ENCODE measurements around the gene MORC1. TPM values are rescaled to one million over a fixed set of nuclear protein-coding genes. Genes with fewer than 3 reads are reported as not detected.

Gene MORC1
- total RNA-seq, 1 donor from 2014 or later: not detected

GRCh38 chr3:109023656-109024254, 94.2 kb downstream of the MORC1 start:
- DNase-seq (ENCODE audit: low read depth): no peak
- H3K4me3 ChIP-seq (ENCODE audit: low read depth, low read length): no peak overlapping the region
- peak; percentile 84 for TF ChIP-seq CTCF (conservative IDR thresholded peaks at IDR 0.05; ENCODE audit: low read depth, low read length)

DNA sequence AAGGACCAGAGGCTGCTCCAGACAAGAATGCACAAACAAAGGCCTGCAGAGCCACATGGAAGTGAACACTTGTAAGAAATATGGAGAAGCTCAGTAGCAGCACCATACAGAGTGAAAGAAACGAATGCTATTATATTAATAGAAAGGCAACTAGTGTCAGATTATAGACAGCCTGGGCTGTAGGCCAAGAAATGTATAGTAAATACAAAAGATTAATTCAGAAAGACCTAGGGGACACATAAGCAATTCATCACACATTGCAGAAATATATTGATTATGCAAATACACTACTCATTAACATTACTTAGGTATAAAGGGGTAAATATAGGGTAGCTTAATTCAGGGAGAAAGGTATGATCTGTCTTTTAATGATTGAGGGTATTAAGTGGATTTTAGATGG, 94.8 kb downstream of the MORC1 start:
- no peak overlapping the region for H3K4me3 ChIP-seq (ENCODE audit: low read depth, low read length)
- no peak for DNase-seq (ENCODE audit: low read depth)
- TF ChIP-seq CTCF (conservative IDR thresholded peaks at IDR 0.05; ENCODE audit: low read depth, low read length): no peak

DNA sequence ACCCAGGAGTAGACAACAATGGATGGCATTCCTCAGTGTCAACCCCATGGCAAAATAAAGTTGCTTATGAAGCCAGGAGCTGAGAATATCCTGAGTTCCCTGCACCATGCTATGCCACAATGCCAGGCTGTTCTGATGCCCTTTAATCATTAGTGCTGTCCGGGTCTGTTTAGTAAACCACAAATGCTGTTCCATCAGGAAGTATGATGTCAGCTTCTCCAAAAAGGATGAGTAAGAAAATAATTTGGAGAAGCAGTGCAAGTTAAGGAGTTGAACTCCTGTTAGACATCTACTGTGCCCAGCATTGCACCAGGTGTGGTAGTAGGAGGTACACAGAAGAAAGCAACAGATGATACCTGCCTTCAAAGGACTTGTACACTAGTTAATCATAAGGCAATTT, 96.4 kb downstream of the MORC1 start:
- TF ChIP-seq CTCF (conservative IDR thresholded peaks at IDR 0.05; ENCODE audit: low read depth, low read length): no peak
- DNase-seq (ENCODE audit: low read depth): no peak
- no peak overlapping the region for H3K4me3 ChIP-seq (ENCODE audit: low read depth, low read length)

DNA sequence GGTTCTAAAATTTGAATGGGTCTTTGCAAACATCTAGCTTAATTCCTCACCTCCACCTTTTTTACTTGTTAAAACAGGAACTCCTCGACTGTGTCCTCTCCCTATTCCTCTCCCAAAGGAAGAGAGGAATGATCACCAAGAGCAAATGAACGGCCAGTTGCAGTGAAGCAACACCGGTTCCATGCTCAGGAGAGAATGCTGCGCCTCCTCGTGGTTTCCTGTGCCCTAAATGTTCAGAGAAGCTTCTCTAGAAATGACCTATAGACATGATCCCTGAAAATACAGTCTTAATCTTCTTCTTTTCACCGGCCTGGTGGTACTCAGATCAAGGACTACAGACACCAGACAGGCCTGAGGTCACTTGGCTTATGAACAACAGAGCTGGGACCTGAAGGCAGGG, 99.1 kb downstream of the MORC1 start:
- peak; percentile 16 for TF ChIP-seq CTCF (conservative IDR thresholded peaks at IDR 0.05; ENCODE audit: low read depth, low read length)
- H3K4me3 ChIP-seq (ENCODE audit: low read depth, low read length): no peak overlapping the region
- DNase-seq (ENCODE audit: low read depth): no peak

DNA sequence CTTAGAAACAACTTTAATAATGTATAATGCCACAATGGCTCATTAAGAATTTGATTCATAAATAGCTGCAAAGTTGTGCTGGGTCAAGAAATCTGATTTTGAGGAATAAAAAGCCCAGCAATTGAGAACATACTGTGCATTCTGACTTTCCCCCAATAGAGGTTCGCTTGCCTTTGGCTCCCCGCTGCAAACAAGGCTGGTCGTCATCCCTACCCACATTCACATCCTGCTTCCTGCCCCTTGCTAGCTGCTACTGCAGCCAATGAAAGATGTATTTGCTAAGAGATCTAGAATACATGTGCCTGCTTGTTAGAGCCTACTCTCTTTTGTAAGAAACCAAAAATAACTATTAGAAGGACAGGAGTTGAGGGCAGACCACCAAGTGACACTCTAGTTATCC, 112.5 kb downstream of the MORC1 start:
- H3K4me3 ChIP-seq (ENCODE audit: low read depth, low read length): no peak overlapping the region
- TF ChIP-seq CTCF (conservative IDR thresholded peaks at IDR 0.05; ENCODE audit: low read depth, low read length): no peak
- DNase-seq (ENCODE audit: low read depth): no peak

DNA sequence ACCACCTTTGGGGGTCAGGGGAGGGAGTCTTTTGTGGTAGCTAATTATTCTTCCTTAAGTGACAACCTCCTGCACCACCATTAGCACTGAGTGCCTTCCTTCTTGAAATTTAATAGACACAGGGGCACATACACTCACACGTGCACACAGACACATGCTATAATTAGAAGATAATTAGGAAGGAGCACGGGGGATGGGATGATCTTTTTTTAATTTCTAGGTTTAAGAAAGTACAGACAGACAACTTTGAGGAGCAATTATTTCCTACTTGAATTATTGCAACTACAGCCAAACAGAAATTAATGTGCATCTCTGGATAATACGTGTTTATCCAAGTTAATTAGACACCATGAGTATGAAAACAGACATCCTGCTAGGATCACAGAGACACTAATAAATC, 119.5 kb downstream of the MORC1 start:
- no peak for DNase-seq (ENCODE audit: low read depth)
- no peak overlapping the region for H3K4me3 ChIP-seq (ENCODE audit: low read depth, low read length)
- no peak for TF ChIP-seq CTCF (conservative IDR thresholded peaks at IDR 0.05; ENCODE audit: low read depth, low read length)

- H3K4me3 ChIP-seq (ENCODE audit: low read depth, low read length): no peak overlapping the region
- DNase-seq (ENCODE audit: low read depth): no peak
- no peak for TF ChIP-seq CTCF (conservative IDR thresholded peaks at IDR 0.05; ENCODE audit: low read depth, low read length)
Observed at GRCh38 chr3:108985844-108986243, 132.1 kb downstream of the MORC1 start.

Measured in epithelial cell of proximal tubule (primary cell).